Testis (tissue), 3 donors: Measurements from ENCODE around the gene ATG7. TPM values are rescaled to one million over a fixed set of nuclear protein-coding genes. Genes with fewer than 3 reads are reported as not detected.

ENCODE experiments used
- DNase-seq: peaks from one replicate; pipeline ENCODE4 v3.0.0-alpha.2; 2019
- H3K27ac ChIP-seq, 2 donors: fragments of 200-600 bp; sonication (generic); one replicate each; pipeline ENCODE4 v1.5.1; 2019
- H3K27me3 ChIP-seq: fragments of 200-600 bp; sonication (generic); one replicate; pipeline ENCODE4 v1.5.1; 2019
- H3K36me3 ChIP-seq: fragments of 200-600 bp; sonication (generic); one replicate; pipeline ENCODE4 v1.5.1; 2017; ENCODE audit warnings: low read depth; ENCODE audit errors: missing control alignments
- H3K4me1 ChIP-seq: fragments of 200-600 bp; sonication (generic); one replicate; pipeline ENCODE4 v1.5.1; 2019
- H3K4me3 ChIP-seq, 2 donors: fragments of 200-600 bp; sonication (generic); one replicate each; pipeline ENCODE4 v1.5.1; 2017 to 2019
- H3K9me3 ChIP-seq: fragments of 200-600 bp; sonication (generic); one replicate; pipeline ENCODE4 v1.5.1; 2017
- CTCF ChIP-seq, 3 experiments: fragments of 450-650 bp in 2 of 3; fragments of 200-600 bp in 1 of 3; sonication (generic) in 1 of 3; IDR thresholded peaks; one replicate each; pipeline ENCODE4 v1.5.1; 2016 to 2019; ENCODE audit warnings: antibody characterized with exemption in 3 of 3, mild to moderate bottlenecking in 2 of 3, moderate library complexity in 1 of 3
- POLR2A ChIP-seq: fragments of 450-650 bp; IDR thresholded peaks from one replicate; pipeline ENCODE4 v1.6.1; 2017; ENCODE audit warnings: antibody characterized with exemption, mild to moderate bottlenecking, moderate library complexity
- WGBS, 2 donors: methylation state at CpG; one replicate each; pipeline ENCODE4 v1.1.5; 2018; 5-methylcytosine and 5-hydroxymethylcytosine counted together
- intact Hi-C: fragments of 100-400 bp; cut with DNase I; formaldehyde crosslinking; loops from one replicate; pipeline ENCODE4 v1.15.1; 2023; ENCODE audit warnings: low total_unique reads
- polyA plus RNA-seq: library from polyadenylated mRNA; stranded (reverse); fragments of 350-450 nt; fragmentation: Illumina TruSeq; extraction: RNeasy Lipid Tissue Mini Kit (QIAGEN cat#74804); gene quantifications from one replicate; pipeline ENCODE4 v1.2.3, GENCODE V29; 2014; ENCODE audit warnings: low read depth, low replicate concordance; ENCODE audit not compliant: insufficient read depth
- total RNA-seq, 2 donors: library from RNA; depleted of rRNA; stranded (reverse); fragments of >200 nt; gene quantifications; one replicate each; pipeline ENCODE4 v1.2.3, GENCODE V29; 2016

The ATG7 gene
- total and polyA plus RNA-seq, 3 donors from 2014 or later, result 52.9 to 95.4 (median 86.0) TPM

- Histone ChIP-seq H3K9me3 (no peaks in the 10 kb centered on the region), H3K4me1 (peaks cover 7% of the 10 kb centered on the region), H3K4me3 (no peak overlapping the region), H3K27me3 (no peaks in the 10 kb centered on the region), H3K27ac (no peak overlapping the region), H3K36me3 (no peaks in the 10 kb centered on the region)
- TF ChIP-seq POLR2A (no peak), CTCF (IDR thresholded peaks at IDR 0.05) (no peak)
- intact Hi-C loops, result no loop called here
- no peak for DNase-seq
- WGBS, 2 donors, result 37 to 95% methylated on average over 1 to 2 of the region's 2 CpGs
Measured at GRCh38 chr3:11275926-11276325, 3.7 kb downstream of the ATG7 start.

- H3K27ac ChIP-seq, result no peak overlapping the region
- H3K27me3 ChIP-seq, result no peaks in the 10 kb centered on the region
- WGBS, 2 donors, result 96 to 97% methylated on average over 2 of the region's 2 CpGs
- intact Hi-C loops, result no loop called here
- peaks cover 7% of the 10 kb centered on the region for H3K4me1 ChIP-seq
- no peak overlapping the region for H3K4me3 ChIP-seq
- DNase-seq, result no peak
- H3K9me3 ChIP-seq, result no peaks in the 10 kb centered on the region
- TF ChIP-seq CTCF (IDR thresholded peaks at IDR 0.05) (no peak), POLR2A (no peak)
- H3K36me3 ChIP-seq, result no peaks in the 10 kb centered on the region
Measured at GRCh38 chr3:11276901-11277300, 4.7 kb downstream of the ATG7 start.

- Histone ChIP-seq H3K27me3 (no peaks in the 10 kb centered on the region), H3K27ac (no peak overlapping the region), H3K4me1 (peaks cover 6% of the 10 kb centered on the region), H3K4me3 (no peak overlapping the region), H3K9me3 (no peaks in the 10 kb centered on the region), H3K36me3 (no peaks in the 10 kb centered on the region)
- peak; percentile 78 for DNase-seq
- WGBS, 2 donors, result 48 to 56% methylated on average over 5 of the region's 5 CpGs
- intact Hi-C loops, result no loop called here
- TF ChIP-seq POLR2A (no peak), CTCF (IDR thresholded peaks at IDR 0.05) (no peak)
Measured at GRCh38 chr3:11282250-11283138, 10.3 kb downstream of the ATG7 start.

- H3K4me1 ChIP-seq, result peaks cover 6% of the 10 kb centered on the region
- no peaks in the 10 kb centered on the region for H3K36me3 ChIP-seq
- no peak for DNase-seq
- intact Hi-C loops, result no loop called here
- H3K27ac ChIP-seq, result no peak overlapping the region
- no peak for TF ChIP-seq POLR2A
- no peak for TF ChIP-seq CTCF (IDR thresholded peaks at IDR 0.05)
- 53 to 85% methylated on average over 1 of the region's 1 CpG for WGBS, 2 donors
- H3K9me3 ChIP-seq, result no peaks in the 10 kb centered on the region
- no peaks in the 10 kb centered on the region for H3K27me3 ChIP-seq
- no peak overlapping the region for H3K4me3 ChIP-seq
Measured at GRCh38 chr3:11283139-11283475, 10.9 kb downstream of the ATG7 start.

- intact Hi-C loops, result no loop called here
Measured at GRCh38 chr3:11284011-11284410, 11.8 kb downstream of the ATG7 start.

More at GRCh38 chr3:11284011-11284410, 11.8 kb downstream of the ATG7 start:
- H3K27me3 ChIP-seq, result no peaks in the 10 kb centered on the region
- no peaks in the 10 kb centered on the region for H3K36me3 ChIP-seq
- no peaks in the 10 kb centered on the region for H3K9me3 ChIP-seq
- no peak for DNase-seq
- TF ChIP-seq POLR2A, result no peak
- no peak for TF ChIP-seq CTCF (IDR thresholded peaks at IDR 0.05)
- peaks cover 6% of the 10 kb centered on the region for H3K4me1 ChIP-seq
- WGBS, 2 donors, result 91 to 98% methylated on average over 1 of the region's 1 CpG
- H3K4me3 ChIP-seq, result no peak overlapping the region
- no peak overlapping the region for H3K27ac ChIP-seq
